Measurements from ENCODE around the gene NPC1. TPM values are rescaled to one million over a fixed set of nuclear protein-coding genes. Genes with fewer than 3 reads are reported as not detected.

NPC1 gene
- total RNA-seq, 1 donor from 2014 or later: 44.8 TPM

DNA sequence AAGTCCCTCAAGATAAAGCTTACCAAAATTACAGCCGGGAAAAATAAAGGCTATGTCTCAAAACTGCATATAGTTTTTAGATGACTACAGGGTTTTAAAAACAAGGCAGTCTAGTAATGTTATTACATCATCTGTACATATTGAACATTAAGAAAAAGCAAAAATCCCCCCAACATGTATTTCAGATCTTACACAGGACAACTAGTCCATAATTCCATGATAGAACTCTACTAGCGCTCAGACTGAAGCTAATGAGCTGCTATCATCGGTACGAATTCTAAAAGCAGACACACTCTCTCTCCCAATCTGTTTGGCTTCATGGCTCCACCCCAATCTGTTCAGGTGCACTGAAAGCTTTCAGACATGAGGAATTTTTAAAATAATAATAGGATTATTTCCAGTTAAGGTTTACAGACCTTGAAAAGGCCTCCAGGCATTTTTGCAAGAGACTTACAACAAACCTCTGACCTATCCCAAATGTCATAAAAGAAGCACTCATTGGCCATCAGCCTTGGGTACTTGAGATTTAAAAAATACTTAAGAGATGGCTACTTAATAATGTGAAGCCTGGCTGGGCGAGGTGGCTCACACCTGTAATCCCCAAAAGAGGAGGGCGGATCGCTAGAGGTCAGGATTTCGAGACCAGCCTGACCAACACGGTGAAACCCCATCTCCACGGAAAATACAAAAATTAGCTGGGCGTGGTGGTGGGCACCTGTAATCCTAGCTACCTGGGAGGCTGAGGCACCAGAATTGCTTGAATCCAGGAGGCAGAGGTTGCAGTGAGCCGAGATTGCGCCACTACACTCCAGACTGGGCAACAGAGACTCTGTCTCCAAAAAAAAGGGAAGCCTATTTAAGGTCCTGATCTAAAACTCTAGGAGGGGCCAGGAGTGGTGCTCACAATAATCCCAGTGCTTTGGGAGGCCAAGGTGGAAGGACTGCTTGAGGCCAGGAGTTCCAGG lies 2.0 kb downstream of the NPC1 start:
- Mint-ChIP-seq H3K9me3 (ENCODE audit: unreplicated experiment) (peaks cover 7% of the 10 kb centered on the region), H3K36me3 (ENCODE audit: unreplicated experiment) (no peaks in the 10 kb centered on the region), H3K4me3 (ENCODE audit: unreplicated experiment) (peak overlapping the region; percentile 63), H3K4me1 (ENCODE audit: low read depth, unreplicated experiment) (peaks cover 7% of the 10 kb centered on the region), H3K27ac (ENCODE audit: unreplicated experiment) (no peak overlapping the region), H3K27me3 (ENCODE audit: unreplicated experiment) (peaks cover 4% of the 10 kb centered on the region)
- no peak for DNase-seq
- TF ChIP-seq, protein P1, sequence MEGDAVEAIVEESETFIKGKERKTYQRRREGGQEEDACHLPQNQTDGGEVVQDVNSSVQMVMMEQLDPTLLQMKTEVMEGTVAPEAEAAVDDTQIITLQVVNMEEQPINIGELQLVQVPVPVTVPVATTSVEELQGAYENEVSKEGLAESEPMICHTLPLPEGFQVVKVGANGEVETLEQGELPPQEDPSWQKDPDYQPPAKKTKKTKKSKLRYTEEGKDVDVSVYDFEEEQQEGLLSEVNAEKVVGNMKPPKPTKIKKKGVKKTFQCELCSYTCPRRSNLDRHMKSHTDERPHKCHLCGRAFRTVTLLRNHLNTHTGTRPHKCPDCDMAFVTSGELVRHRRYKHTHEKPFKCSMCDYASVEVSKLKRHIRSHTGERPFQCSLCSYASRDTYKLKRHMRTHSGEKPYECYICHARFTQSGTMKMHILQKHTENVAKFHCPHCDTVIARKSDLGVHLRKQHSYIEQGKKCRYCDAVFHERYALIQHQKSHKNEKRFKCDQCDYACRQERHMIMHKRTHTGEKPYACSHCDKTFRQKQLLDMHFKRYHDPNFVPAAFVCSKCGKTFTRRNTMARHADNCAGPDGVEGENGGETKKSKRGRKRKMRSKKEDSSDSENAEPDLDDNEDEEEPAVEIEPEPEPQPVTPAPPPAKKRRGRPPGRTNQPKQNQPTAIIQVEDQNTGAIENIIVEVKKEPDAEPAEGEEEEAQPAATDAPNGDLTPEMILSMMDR (IDR thresholded peaks at IDR 0.05; ENCODE audit: partially characterized antibody, unreplicated experiment): no peak

DNA sequence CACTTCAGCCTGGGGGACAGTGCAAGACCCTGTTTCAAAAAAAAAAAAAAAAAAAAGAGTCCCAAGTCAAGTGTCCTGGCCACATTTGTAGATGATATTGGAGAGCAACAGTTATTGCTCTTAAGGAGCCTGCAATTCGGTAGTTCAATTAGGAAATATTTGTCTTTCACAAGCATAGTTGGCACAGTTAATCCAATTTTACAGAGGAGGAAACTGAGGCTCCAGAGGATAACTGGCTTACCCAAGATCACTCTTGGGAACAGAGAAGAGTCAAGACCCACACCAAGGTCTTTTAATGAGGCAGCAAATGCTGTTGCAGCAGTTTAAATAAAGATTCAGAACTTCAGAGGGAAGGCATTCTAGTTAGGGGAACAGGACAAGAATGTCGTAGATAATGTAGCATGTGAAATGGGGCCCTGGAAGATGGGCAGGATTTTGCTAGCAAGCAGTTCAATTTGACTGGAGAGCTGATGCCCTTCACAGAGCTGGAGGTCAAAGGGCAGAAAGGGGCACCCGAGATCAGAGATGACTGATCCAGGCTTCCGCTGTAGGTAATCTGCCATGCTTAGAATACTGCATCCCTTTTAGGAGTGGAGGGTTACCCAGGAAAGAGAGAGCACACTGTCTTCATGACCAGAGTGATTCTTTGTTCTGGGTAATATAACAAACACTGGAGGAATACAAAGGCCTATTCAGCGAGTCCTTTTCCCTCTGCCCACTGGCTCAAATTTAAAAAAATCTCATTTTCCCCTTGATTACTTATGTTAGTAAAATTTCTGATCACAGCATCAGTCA lies 3.0 kb downstream of the NPC1 start:
- H3K4me3 Mint-ChIP-seq (ENCODE audit: unreplicated experiment): no peak overlapping the region
- TF ChIP-seq, protein P1 (IDR thresholded peaks at IDR 0.05; ENCODE audit: partially characterized antibody, unreplicated experiment): no peak
- H3K9me3 Mint-ChIP-seq (ENCODE audit: unreplicated experiment): peaks cover 9% of the 10 kb centered on the region
- H3K36me3 Mint-ChIP-seq (ENCODE audit: unreplicated experiment): peaks cover 5% of the 10 kb centered on the region
- H3K4me1 Mint-ChIP-seq (ENCODE audit: low read depth, unreplicated experiment): peaks cover 10% of the 10 kb centered on the region
- H3K27ac Mint-ChIP-seq (ENCODE audit: unreplicated experiment): no peak overlapping the region
- H3K27me3 Mint-ChIP-seq (ENCODE audit: unreplicated experiment): peaks cover 6% of the 10 kb centered on the region
- no peak for DNase-seq

DNA sequence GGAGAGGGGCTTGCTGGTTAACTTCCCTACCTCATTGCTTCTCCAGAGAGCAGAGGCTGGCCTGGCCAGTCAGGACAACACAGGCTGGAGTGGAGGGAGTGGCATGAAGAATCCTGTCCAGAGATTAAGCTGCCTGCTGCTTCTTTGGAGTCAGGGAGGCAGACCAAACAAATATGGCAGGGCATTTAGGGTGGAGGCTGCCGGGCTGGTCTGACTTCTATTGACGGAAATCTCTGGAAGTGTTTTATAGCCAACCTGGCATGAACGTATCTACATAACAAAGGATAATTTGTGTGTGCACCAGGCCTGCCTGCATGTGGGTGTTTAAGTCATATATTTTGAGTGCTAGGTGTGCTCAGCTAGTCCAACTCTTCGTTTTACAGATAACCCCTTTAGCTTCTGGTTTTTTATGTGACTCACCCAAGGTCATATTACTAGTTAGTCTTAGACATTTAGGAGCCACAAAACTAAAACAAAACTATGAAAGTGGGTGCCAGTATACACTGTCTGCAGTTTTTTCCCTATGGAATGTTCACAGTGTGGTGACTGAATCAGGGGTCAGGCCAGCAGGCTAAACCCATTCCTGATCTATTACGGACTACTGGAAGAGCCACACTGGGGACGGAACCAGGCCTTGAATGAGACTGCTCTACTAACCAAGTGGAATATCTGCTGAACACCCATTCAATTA lies 5.5 kb downstream of the NPC1 start:
- H3K36me3 Mint-ChIP-seq (ENCODE audit: unreplicated experiment): peaks cover 10% of the 10 kb centered on the region
- TF ChIP-seq, protein P1 (IDR thresholded peaks at IDR 0.05; ENCODE audit: partially characterized antibody, unreplicated experiment): no peak
- H3K27me3 Mint-ChIP-seq (ENCODE audit: unreplicated experiment): peaks cover 4% of the 10 kb centered on the region
- no peak for DNase-seq
- no peak overlapping the region for H3K27ac Mint-ChIP-seq (ENCODE audit: unreplicated experiment)
- peaks cover 10% of the 10 kb centered on the region for H3K4me1 Mint-ChIP-seq (ENCODE audit: low read depth, unreplicated experiment)
- no peak overlapping the region for H3K4me3 Mint-ChIP-seq (ENCODE audit: unreplicated experiment)
- H3K9me3 Mint-ChIP-seq (ENCODE audit: unreplicated experiment): peaks cover 7% of the 10 kb centered on the region

DNA sequence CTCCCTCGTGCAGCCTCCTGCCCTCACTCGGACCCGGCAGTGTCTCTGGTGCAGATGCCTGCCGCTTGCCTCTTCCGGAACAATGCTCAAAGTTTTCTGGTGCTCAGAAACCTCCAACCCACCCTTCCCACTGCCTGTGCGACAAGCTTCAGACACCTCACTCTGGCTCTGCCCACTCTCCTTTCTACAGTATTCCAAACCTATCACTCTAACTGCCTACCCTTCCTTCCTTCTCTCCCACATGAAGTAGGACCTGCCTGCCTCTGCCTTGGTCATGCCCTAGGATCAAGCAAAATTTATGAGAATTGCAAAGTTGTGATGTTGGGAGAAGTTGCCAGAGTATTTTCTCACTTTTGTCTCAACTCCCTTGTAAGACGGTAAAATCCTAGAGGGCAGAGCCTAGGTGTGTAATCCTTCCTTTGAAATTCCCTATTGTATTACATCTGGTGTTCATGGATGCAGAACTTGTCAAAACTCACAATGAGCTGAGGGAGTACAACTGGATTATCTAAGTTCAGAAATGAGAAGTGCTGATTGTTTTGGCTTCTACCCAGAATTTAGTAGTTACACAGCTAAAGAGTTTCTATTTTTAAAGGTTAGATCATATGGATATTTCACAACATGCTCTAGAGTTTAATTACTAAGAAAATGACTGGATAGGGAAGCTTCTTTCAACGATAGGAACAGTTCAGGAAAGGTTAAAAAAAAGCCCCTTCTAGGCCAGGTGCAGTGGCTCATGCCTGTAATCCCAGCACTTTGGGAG lies 7.2 kb downstream of the NPC1 start:
- peaks cover 4% of the 10 kb centered on the region for H3K9me3 Mint-ChIP-seq (ENCODE audit: unreplicated experiment)
- TF ChIP-seq, protein P1 (IDR thresholded peaks at IDR 0.05; ENCODE audit: partially characterized antibody, unreplicated experiment): no peak
- H3K27me3 Mint-ChIP-seq (ENCODE audit: unreplicated experiment): peaks cover 4% of the 10 kb centered on the region
- H3K4me1 Mint-ChIP-seq (ENCODE audit: low read depth, unreplicated experiment): peaks cover 17% of the 10 kb centered on the region
- DNase-seq: no peak
- H3K27ac Mint-ChIP-seq (ENCODE audit: unreplicated experiment): no peak overlapping the region
- no peak overlapping the region for H3K4me3 Mint-ChIP-seq (ENCODE audit: unreplicated experiment)
- peaks cover 10% of the 10 kb centered on the region for H3K36me3 Mint-ChIP-seq (ENCODE audit: unreplicated experiment)

All from glutamatergic neuron (in vitro differentiated cells).